Progenitor cell of endocrine pancreas (in vitro differentiated cells): ENCODE results near the gene C1QTNF8. TPM values are rescaled to one million over a fixed set of nuclear protein-coding genes. Genes with fewer than 3 reads are reported as not detected.

Experiments
- DNase-seq: peaks from one replicate; pipeline ENCODE4 v3.0.0; 2021; ENCODE audit warnings: low spot score; ENCODE audit not compliant: unreplicated experiment
- H3K27ac Mint-ChIP-seq: 2 replicates; pipeline ENCODE4 v1.8.0; 2021; ENCODE audit warnings: mild to moderate bottlenecking, moderate library complexity, mixed read lengths
- H3K27me3 Mint-ChIP-seq: 2 replicates; pipeline ENCODE4 v1.8.0; 2021; ENCODE audit warnings: mixed read lengths
- H3K36me3 Mint-ChIP-seq: 2 replicates; pipeline ENCODE4 v1.8.0; 2022; ENCODE audit warnings: mixed read lengths; ENCODE audit not compliant: insufficient read depth
- H3K4me1 Mint-ChIP-seq: 2 replicates; pipeline ENCODE4 v1.8.0; 2021; ENCODE audit warnings: low read depth, mixed read lengths
- H3K4me3 Mint-ChIP-seq: 2 replicates; pipeline ENCODE4 v1.8.0; 2021; ENCODE audit warnings: low read depth, mild to moderate bottlenecking, moderate library complexity, mixed read lengths
- H3K9me3 Mint-ChIP-seq: 2 replicates; pipeline ENCODE4 v1.8.0; 2021; ENCODE audit warnings: low read depth, mixed read lengths
- total RNA-seq: library from RNA; stranded (reverse); gene quantifications from 2 replicates; pipeline ENCODE4 v1.2.1, GENCODE V29; 2021
- TF ChIP-seq, protein P1 (sequence below): fragments of 200-600 bp; sonication (generic); IDR thresholded peaks from one replicate; pipeline ENCODE4 v1.5.0; 2021; ENCODE audit warnings: antibody characterized with exemption, mild to moderate bottlenecking; ENCODE audit not compliant: unreplicated experiment

Gene C1QTNF8
- total RNA-seq, 1 donor from 2014 or later, result not detected

DNA sequence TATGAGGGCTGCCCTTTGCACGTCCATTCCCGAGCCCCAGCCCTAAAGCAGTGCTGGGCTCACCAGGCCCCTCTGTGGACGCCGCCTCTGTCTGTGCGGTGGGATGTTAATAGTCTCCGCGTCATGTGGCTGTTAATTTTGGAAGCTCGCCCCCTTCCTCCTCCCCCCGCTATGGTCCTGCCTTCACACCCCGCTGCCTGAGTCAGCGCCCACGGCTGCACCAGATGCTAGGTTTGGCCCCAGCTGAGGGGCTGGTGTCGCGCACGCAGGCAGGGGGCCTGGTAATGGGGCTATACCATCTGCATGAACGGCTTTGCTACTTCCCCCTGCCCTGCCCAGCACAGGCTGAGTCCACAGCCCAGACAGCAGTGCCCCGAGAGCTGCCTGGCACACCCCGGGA is 27.6 kb downstream of the C1QTNF8 start:
- no peak overlapping the region for H3K4me3 Mint-ChIP-seq
- TF ChIP-seq, protein P1, sequence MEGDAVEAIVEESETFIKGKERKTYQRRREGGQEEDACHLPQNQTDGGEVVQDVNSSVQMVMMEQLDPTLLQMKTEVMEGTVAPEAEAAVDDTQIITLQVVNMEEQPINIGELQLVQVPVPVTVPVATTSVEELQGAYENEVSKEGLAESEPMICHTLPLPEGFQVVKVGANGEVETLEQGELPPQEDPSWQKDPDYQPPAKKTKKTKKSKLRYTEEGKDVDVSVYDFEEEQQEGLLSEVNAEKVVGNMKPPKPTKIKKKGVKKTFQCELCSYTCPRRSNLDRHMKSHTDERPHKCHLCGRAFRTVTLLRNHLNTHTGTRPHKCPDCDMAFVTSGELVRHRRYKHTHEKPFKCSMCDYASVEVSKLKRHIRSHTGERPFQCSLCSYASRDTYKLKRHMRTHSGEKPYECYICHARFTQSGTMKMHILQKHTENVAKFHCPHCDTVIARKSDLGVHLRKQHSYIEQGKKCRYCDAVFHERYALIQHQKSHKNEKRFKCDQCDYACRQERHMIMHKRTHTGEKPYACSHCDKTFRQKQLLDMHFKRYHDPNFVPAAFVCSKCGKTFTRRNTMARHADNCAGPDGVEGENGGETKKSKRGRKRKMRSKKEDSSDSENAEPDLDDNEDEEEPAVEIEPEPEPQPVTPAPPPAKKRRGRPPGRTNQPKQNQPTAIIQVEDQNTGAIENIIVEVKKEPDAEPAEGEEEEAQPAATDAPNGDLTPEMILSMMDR, result no peak
- H3K27ac Mint-ChIP-seq, result no peak overlapping the region

DNA sequence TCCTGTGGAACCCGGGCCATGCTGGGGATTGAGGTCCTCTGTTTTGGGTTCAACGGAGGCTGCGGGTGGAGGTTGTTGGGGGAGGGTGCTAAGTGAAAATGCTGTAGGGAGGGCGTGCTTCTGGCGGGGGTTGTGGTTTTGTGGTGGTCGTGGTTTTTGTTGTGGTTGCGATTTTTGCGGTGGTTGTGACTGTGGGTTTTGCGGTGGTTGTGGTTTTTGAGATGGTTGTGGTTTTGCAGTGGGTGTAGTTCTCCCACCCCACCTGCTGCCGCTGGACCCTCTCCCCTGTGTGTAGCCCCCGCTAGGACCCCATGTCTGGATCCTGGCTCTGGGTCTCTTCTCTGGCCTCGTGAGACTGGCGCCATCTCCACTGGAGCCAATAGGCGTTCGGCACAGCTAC is 28.4 kb downstream of the C1QTNF8 start:
- H3K4me3 Mint-ChIP-seq, result no peak overlapping the region
- H3K27me3 Mint-ChIP-seq, result peaks cover 20% of the 10 kb centered on the region
- no peaks in the 10 kb centered on the region for H3K36me3 Mint-ChIP-seq
- no peaks in the 10 kb centered on the region for H3K9me3 Mint-ChIP-seq
- TF ChIP-seq, protein P1, result no peak
- DNase-seq, result no peak
- no peaks in the 10 kb centered on the region for H3K4me1 Mint-ChIP-seq
- H3K27ac Mint-ChIP-seq, result no peak overlapping the region

More for the DNA sequence above, 27.6 kb downstream of the C1QTNF8 start:
- Mint-ChIP-seq H3K4me1 (no peaks in the 10 kb centered on the region), H3K36me3 (no peaks in the 10 kb centered on the region), H3K9me3 (no peaks in the 10 kb centered on the region), H3K27me3 (peaks cover 20% of the 10 kb centered on the region)
- DNase-seq, result no peak

DNA sequence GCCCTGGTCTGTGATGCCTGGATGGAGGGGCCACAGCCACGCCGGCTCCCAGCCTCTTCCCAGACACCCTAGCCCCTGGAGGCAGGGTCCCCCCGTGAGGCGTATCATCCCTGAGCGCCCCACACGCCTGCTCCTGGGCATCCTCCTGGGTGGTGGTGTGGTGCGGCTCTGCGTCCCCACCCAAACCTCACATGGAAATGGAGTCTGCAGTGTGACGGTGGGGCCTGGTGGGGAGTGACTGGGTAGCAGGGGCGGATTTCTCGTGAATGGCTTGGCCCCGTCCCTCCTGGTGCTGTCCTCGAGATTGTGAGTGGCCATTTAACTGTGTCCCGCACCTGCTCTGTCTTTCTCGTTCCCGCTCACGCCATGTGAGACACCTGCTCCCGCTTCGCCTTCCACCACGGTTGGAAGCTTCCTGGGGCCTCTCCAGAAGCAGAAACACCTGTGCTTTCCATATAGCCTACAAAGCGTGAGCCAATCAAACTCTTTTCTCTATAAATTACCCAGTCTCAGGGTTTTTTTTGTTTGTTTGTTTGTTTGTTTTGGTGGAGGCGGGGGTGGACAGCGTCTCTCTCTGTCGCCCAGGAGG is 29.4 kb downstream of the C1QTNF8 start:
- Mint-ChIP-seq H3K27ac (no peak overlapping the region), H3K27me3 (peaks cover 15% of the 10 kb centered on the region), H3K4me3 (no peak overlapping the region), H3K4me1 (no peaks in the 10 kb centered on the region), H3K36me3 (no peaks in the 10 kb centered on the region), H3K9me3 (no peaks in the 10 kb centered on the region)
- TF ChIP-seq, protein P1, result no peak
- DNase-seq, result no peak

DNA sequence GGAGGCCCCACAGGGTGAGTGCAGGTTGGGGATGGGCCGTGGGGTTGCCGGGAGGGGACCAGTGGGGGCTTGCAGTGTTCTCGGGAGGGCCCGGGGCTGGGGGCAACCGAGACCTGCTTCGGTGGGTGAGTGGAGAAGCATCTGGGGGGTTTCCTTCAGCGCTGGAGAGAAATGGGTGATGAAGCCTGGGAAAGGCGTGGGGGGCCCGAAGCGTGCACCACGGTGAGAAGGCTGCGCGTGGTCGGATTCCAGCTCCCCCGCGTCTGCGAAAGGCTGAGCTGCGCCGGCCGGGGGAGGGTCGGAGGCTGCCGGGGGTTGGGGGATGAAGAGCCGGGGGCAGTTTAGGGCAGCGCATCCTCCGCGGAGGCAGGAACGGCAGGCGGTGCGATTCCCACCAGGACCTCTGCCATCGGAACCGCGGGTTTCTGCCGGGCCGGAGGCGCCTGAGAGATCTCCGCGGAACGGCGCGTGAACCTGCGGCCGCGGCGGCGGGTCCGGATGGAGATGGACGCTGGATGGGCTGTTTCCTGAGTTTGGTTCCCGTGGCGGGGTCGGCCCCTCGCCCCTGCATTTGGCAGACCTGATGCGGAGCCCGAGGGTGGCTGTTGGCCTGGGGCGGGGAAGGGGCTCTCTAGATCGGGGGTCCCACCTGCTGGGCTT is 30.4 kb downstream of the C1QTNF8 start:
- no peaks in the 10 kb centered on the region for H3K36me3 Mint-ChIP-seq
- no peaks in the 10 kb centered on the region for H3K9me3 Mint-ChIP-seq
- no peak overlapping the region for H3K27ac Mint-ChIP-seq
- peaks cover 15% of the 10 kb centered on the region for H3K27me3 Mint-ChIP-seq
- H3K4me3 Mint-ChIP-seq, result no peak overlapping the region
- no peak for DNase-seq
- H3K4me1 Mint-ChIP-seq, result no peaks in the 10 kb centered on the region
- TF ChIP-seq, protein P1, result no peak

DNA sequence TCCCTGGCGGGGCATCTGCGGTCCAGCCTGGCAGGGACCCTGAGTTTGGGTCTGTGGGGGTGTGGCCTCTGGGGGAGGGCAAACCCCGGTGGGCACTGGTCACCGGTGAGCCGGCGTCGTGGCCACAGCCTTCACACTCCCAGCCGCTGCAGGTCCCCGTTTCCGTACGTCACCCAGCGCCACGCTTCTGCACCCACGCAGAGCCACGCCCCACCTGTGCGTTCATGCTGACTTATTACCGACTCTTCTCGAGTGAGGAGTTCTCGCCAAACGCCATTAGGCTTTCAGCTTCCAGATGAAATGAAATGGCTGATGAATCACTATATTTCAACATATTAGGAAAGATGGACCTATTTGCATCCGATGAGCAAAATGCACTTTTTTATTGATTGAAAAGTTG is 32.3 kb downstream of the C1QTNF8 start:
- TF ChIP-seq, protein P1, result no peak
- no peak for DNase-seq
- Mint-ChIP-seq H3K4me1 (no peaks in the 10 kb centered on the region), H3K36me3 (no peaks in the 10 kb centered on the region), H3K4me3 (no peak overlapping the region), H3K27me3 (peaks cover 20% of the 10 kb centered on the region), H3K9me3 (peaks cover 4% of the 10 kb centered on the region), H3K27ac (no peak overlapping the region)
